H4 (cell line): ENCODE data around the gene INPP4B. TPM values are rescaled to one million over a fixed set of nuclear protein-coding genes. Genes with fewer than 3 reads are reported as not detected.

Experiments
- DNase-seq: peaks from one replicate; pipeline ENCODE4 v3.0.0-alpha.2; 2015; ENCODE audit warnings: low spot score
- total RNA-seq: library from RNA; depleted of rRNA; stranded (reverse); fragments of >200 nt; shearing (Covaris generic); gene quantifications from 2 replicates; pipeline ENCODE4 v1.2.3, GENCODE V29; 2014

The INPP4B gene
- total RNA-seq, 1 experiment from 2014 or later, result 8.0 TPM

DNA sequence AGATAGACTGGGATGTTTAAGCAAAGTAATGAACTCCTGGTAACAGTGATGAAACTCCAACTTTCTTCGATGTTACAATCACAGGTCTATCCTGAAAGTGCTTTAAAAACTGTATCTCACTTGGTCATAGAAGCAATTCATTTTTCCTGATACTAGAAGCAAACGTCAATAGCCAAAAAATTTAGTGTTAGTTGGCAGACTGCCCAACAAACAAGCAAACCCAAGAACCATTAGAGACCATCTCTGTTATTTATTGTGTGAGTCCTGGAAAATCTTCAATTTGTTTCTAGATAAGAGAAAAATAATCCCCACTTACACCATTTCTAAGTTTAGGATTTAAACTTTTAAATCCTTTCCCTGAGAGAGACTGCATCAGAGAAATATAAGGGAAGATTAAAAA lies 553.9 kb downstream of the INPP4B start:
- no peak for DNase-seq

DNA sequence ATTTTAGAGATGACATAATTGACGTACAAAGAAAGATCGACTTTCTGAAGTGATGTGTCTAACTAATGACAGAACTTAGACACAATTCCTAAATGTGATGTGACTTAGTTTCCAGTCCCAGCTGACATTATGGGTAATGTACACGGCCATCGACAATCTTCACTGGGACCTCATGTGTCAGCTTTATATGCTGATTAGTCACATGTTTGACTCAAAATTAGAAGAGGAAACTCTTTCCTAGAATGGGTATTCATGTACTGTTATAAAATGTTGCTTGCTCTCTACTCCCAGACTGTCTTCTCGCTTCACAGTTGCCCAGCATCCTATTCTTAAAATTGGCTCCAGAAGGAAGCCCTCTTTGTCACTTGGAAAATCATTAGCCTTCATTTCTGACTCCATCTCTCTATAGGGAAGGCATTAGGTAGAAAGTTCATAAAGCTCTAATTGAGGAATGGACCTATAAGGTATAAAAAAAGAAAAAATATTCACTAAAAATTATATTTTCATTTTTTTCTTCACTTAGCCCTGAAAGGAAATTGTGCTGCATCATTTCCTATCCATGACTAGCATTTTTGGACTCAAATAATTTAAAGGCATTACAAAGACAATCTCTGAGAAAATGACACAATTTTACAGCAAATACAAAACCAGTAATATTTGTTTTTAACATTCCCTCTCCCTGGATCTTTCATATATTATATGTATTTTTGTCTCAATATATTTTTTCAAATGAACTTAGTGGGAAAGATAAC lies 554.6 kb downstream of the INPP4B start:
- DNase-seq, result no peak

DNA sequence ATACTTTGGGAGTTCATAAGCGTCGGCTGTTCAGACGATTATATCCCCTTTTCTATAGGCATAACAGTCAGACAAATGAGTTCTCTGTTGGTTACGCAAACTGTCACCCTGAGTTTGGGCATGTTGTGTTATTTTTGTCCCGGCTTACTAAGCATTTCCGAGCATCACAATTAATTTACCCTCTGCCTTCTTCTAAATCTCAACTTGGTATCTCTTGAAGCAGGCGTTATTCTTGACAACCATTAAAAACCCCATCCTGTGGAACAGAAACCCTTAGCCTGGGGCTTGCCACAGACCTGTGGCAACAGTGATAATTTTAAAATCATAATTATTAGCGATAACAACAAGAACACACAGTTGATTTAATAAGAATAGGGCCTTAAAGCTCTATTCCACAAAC lies 558.7 kb downstream of the INPP4B start:
- DNase-seq, result no peak

DNA sequence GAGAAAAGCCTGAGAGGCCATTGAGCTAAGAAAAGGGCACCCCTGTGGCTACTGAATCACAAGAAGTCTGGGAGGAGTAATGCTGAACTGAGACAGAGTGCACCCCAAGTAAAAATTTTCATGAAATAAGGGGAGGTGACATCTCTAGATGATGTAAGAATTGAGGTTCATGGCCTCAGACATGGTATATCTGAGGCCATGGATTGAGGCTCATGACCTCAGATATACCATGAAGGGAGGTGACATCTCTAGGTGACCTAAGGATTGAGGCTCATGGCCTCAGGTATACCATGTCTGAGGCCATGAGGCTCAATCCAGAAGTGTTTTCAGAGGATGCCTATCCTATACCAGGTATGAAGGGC lies 560.9 kb downstream of the INPP4B start:
- no peak for DNase-seq

DNA sequence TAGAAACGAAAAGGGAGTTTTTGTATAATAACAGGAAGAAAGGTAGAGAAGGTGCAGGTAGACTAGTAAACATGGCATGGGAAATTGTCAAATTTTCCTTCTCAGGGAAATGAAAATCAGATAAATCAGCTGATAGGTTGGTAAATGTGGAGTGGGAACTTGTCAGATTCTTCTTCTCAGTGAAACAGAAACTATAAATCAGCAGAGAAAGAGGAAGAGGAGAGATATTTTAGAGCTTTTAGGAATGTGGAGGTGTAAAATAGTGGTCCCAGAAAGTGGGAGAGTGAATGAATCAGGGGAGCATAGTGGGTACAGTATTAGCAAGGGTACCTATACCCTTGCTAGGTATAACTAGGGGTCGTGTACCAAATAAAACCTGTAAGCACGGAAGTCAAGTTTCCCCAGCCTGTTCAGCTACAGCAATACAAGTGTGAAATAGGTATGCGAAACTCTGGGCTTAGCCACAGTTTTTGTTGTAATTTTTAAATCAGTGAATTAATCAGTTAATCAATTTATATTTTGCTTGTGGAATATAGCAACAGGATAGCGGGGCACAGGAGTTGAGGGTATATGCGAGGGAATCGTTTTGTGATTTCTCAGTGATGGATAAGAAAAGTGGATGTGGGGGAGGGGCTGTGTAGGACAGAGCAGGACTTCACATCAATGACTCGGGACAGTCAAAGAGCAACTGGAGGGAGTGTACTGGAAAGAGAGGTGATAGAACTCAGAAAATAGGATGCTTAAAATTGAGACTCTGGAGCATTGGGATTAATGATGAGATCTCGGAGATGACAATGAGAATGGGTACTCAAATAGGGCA lies 561.5 kb downstream of the INPP4B start:
- no peak for DNase-seq

DNA sequence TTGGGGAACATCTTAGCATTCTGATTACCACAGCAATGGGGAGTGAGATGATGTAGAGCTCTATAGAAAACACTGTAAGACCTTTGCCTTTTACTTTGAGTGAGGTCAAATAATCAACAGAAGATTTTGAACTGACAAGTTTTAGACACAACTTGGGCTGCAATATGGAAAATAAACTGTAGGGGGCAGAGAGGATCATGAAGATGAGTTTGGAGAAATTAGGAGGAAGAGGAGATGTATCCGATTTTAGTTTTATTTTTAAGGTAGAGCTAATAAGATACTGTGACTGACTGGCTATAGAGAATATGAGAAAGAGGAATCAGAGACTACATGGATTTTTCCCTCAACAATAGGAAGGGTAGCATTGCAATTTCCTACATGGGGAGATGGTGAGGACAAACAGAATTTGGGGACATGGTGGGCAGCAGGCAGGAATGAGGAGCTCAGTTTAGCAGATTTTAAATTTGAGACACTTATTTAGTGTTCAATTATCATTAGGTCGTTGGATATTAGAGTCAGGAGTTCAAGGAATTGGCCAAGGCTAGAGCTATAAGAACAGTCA lies 563.1 kb downstream of the INPP4B start:
- no peak for DNase-seq

DNA sequence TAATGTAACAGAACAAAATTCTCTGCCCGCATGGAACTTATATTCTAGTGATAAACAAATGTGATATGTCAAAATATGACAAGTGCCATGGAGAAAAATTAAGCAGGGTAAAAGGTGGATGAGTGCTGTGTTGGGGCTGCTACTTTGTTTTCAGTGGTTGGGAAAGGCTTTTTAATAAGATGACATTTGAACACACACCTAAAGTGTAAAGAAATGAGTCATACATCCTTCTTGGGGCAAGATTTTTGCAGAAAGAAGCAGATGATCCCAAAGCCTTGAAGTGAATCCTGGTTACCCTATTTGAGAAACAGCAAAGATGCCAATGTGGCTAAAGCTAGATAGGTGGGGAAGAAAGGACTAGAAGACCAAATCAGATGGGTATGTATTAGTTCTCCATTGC lies 564.1 kb downstream of the INPP4B start:
- no peak for DNase-seq

DNA sequence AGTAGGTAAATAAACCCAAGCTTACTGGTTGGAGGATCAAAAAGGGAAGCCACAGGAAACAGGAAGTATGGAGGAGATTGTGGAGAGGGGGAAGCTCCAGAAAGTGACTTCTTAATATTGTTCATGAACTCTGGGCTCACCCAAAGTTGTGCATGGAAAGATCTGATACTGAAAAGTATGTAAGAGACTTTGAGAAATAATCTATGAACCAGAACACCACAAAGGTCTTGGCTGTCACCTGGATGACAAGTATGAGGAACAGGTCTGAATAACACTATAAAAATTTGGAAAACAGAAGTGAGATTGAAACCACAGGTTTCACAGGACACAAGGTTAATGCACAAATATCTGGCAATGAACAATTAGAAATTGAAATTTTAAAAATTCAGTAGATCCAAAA lies 567.4 kb downstream of the INPP4B start:
- no peak for DNase-seq

DNA sequence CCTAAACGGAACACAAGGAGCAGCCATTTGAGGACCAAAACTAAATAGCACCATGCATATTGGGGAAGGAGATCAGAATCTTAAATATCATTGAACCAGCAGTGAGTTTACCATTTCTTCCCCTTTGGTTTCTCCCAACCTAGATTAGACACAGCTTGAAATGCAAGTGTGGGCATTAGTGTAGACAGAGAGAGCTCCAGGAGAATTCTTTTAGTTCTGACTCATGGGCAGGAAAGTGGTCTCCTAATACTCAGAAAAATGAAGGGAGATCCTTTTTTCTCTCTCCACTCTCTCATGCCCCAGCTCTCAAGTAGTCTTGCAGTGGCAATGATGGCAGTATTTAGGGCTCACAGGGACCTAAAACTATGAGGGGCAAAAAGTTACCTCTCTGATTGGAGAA lies 567.9 kb downstream of the INPP4B start:
- no peak for DNase-seq

DNA sequence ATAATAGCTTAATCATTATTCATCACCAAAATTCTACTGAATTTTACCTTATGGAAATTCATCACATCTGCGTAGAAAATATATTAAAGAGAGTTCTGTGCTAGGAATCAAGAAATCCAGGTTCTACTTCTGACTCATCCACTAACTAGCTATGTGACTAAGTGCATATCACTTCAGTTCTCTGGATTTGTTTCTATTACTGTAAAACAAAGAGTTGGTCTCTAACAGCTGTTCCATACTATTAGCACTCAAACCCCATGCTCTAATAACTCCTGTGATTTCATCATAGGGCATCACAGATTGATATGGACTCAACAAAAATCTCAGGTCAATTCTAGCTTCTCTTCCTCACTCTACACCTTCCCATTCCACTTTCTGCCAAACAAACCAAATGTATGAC lies 572.0 kb downstream of the INPP4B start:
- DNase-seq, result peak; percentile 14

DNA sequence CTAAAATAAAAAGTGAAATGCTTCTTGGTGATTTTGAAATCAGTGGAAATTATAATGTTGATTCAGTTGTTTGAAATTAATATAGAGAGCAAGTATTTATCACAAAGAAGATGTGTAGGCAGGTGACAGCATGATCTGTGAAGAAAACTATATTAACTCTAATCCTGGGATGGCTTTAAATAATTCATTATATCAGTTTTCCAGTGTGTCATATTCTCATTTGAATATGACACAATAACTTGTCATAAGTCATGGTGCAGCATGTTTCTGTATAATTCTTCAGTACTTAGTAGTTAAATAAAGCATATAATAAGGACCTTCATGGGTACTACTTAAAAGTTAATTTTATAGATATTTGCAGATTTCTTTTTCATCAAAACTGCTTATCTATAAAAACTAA lies 573.6 kb downstream of the INPP4B start:
- no peak for DNase-seq

DNA sequence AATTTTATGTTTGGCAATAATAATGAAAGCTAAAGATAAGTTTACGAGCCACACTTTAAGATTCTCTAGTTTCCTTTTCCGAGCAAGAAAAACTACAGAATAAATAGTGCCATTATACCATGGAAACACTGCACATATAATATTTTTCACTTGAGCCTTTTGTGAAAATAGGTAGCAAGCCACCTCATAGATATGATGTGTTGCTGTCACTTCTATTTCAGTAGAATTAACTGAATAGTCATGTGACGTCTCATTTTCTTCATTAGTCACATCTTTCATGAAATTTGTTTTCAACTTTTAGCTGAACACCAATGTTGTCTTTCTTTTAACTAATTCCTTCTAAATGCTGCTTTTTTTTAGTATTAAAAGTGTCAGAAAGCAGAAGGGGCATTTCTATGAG lies 574.3 kb downstream of the INPP4B start:
- no peak for DNase-seq

DNA sequence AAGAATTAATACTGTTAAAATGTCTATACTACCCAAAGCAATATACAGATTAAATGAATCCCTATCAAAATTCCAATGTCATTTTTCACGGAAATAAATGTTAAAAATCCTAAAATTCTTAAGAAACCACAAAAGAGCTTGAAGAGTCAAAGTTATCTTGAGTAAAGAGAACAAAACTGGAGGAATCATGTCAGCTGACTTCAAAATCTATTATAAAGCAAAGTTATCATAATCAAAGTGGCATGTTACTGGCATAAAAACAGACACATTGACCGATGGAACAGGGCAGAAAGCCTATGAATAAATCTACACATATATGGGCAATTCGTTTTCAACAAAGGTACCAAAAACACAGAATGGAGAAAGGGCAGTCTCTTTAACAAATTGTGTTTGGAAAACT lies 579.0 kb downstream of the INPP4B start:
- no peak for DNase-seq

DNA sequence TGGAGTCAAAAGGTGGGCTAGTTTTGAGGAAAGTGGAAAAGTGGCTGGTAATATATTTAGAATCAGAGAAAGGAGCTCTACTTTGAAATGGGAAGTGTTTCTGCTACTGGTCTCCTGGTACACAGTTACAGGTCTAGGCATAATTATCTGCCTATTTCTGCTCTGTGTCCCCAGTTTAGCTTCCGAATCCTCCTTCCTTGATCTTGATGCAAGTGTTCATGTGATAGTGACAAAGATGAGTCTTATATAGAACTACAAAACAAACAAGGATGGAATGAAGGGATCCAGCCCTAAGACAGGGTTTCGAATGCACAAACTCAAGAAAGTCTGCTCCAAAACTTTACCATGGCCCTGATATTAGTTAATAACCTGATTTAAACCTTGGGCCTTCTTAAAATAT lies 580.2 kb downstream of the INPP4B start:
- DNase-seq, result no peak

DNA sequence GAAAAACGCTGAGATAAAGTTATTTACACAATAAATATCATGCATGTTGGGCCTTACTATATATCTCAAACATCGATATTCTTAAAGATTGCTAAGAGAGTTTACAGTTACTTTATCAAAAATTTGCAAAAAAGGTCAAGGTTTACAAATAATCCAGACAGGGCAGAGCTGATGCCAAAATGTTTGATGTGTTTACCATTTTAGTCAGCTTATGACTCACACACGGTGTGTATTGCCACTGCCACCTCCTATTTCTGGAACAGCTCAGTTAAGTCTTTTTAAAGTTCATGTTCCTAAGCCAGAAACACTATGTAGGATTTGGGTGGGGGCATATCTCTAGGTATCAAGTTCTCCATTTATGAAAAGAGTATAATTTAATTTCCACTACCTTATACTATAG lies 580.6 kb downstream of the INPP4B start:
- peak; percentile 39 for DNase-seq

DNA sequence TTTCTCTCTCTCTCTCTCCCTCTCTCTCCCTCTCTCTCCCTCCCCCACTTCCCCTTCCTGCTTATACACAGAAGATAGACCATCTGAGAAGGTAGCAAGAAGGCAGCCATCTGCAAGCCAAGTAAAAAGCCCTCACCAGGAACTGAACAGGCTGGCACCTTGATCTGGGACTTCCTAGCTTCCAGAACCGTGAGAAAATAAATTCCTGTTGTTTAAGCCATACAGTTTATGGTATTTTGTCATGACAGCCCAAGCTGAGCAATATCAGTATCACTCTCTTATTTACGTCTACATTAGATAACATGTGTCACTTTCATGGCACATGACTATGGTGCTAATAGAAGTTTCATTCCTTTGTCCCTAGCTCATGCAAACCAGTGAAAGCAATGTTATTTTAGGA lies 581.1 kb downstream of the INPP4B start:
- no peak for DNase-seq

DNA sequence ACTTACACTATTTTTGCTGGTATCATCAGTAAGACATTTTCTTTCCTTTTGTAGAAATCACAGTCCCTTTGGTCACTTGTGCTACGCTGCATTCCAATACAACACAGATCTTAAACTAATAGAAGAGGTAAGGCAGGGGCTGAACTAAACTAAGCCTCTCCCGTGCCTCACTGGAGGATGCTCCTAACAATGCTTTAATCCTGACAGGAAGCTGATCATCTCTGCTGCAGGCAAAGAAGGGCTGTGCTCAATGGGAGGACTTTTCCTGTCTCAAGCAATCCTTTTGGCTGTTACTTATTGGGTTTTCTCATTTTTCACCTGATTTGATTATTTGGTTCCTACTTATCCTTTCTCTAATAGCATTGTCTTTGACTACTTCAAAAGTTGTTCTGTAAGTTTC lies 583.1 kb downstream of the INPP4B start:
- DNase-seq, result no peak

DNA sequence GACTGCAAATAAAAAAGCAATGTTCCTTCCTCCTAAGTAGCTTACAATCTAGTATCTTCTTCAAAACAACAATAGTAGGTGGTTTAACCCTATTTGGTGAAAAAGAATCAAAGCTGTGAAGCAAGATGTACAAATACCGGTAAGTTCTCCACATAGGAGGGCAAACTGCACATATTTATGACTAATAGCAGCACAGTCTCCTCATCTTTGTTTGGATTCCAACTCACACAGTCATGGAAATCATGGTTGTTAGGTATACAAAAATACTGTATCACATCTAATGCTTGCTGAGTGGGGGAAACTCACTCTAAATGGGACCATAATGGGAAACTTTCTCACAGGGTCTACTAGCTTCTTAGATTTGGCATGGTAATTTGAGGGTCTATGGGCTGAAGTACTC lies 597.2 kb downstream of the INPP4B start:
- DNase-seq, result no peak

DNA sequence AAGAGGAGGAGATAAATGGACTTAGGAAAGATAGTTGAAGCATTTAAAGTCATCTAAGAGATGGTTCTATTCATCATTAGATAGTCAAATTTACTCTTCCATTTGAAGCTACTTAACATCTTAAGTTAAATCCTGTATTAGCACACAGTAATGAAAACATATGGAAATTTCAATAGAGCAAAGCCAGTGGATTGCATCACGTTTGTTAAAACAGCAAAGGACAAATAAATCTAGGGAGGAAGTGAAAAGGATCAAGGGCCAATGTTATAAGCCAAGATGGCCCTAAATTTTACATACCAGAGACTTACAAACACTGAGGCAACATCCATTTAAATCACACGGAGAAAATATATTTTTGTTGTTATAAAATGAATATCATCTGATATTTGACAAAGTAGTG lies 602.8 kb downstream of the INPP4B start:
- no peak for DNase-seq

DNA sequence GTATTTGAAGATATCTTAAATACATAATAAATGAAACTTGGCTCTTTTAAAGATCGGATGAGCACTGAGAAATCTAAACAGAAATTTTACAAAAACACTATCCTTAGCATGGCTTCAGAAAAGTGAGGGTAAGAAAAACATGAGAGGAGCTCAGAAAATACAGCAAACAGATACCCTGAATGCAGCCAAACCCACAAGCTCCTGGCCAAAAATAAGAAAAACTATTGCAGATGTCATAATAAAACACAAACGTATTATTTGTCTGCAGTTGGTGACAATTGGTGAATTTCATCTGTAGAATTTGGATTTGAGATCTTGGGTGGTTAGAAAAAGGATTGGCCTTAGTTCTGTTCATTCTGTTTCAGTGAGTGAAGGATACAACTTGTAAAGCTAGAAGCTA lies 603.9 kb downstream of the INPP4B start:
- DNase-seq, result no peak

DNA sequence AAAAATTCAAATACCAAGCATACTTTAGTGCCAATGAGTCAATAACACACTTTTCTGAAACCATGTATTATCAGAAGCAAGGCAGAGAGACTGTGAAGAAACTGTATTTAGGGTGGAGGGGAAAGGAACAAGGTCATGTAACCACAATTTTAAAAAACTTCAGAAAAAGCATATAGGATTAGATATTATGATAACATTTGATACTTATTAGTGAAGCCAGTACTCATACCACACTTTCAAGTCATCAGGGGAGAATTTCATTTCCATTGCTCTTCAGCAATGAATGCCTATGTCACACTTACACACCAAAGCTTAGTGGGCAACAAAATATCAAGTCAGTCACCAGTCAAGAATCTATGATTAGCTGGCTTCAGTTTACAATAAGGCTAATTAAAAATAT lies 607.5 kb downstream of the INPP4B start:
- DNase-seq, result no peak

DNA sequence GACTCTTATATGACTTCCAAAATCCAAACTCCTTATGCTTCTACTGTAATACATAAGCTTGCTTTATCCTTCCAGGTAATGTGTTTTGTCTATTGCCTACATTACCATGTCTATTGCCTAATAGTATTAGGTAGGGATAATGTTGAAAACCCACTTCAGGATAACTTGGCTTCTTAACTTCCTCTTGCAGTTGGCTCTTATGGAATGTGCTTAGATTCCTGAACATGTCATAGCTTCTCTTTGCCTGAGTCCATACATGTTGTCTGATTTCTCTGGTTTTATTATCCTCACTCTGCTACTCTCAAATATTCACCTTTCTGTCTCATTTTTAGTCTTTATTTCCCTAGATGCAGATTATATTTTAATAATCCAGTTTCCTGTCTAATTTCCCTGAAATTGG lies 609.8 kb downstream of the INPP4B start:
- DNase-seq, result no peak

DNA sequence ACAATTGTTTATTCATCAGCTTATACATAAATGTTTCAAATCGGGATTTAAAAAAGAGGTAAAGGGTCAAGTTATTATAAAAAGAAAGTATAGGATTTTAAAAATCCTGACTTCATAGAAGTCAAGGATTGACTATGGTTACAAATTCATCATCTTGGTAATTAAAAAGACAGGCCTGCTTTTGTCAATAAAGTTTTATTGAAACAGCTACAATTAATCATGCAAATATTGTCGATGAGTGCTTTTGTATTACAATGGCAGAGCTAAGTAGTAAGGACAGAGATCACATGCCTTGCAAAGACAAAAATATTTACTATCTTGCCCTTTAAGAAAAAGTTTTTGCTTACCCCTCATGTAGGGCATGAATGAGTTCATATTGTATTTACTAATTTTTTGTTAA lies 614.3 kb downstream of the INPP4B start:
- no peak for DNase-seq
